ENCODE measurements around the gene SRSF8.

DNA sequence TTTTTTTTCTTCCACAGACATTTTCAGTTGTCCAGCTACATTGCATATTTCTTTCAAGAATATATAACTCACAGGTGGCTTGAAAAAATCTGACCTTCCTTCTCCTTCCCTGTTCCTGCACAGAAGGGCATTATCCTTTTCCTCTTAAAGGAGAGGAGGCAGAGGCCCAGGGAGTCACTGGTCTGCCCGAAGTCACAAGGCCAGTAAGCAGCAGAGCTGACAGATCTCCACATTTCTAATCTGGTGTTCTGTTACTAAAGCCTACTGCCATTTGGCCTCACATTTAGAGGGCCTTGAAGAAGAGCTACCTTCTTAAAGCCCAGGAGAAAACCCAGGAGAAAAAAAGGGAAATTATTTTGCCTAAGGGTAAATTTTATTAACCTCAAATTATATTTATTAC lies 35.2 kb downstream of the SRSF8 start:
- TF ChIP-seq, protein P1, sequence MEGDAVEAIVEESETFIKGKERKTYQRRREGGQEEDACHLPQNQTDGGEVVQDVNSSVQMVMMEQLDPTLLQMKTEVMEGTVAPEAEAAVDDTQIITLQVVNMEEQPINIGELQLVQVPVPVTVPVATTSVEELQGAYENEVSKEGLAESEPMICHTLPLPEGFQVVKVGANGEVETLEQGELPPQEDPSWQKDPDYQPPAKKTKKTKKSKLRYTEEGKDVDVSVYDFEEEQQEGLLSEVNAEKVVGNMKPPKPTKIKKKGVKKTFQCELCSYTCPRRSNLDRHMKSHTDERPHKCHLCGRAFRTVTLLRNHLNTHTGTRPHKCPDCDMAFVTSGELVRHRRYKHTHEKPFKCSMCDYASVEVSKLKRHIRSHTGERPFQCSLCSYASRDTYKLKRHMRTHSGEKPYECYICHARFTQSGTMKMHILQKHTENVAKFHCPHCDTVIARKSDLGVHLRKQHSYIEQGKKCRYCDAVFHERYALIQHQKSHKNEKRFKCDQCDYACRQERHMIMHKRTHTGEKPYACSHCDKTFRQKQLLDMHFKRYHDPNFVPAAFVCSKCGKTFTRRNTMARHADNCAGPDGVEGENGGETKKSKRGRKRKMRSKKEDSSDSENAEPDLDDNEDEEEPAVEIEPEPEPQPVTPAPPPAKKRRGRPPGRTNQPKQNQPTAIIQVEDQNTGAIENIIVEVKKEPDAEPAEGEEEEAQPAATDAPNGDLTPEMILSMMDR (conservative IDR thresholded peaks at IDR 0.05; ENCODE audit: low read depth, low read length), result no peak
- no peak for TF ChIP-seq POLR2A (IDR thresholded peaks at IDR 0.05; ENCODE audit: low read depth, low read length)
- no peak for TF ChIP-seq RAD21 (IDR thresholded peaks at IDR 0.05; ENCODE audit: low read length)
- TF ChIP-seq SMC3 (IDR thresholded peaks at IDR 0.05; ENCODE audit: low read depth, low read length), result no peak
- TF ChIP-seq, protein P2, sequence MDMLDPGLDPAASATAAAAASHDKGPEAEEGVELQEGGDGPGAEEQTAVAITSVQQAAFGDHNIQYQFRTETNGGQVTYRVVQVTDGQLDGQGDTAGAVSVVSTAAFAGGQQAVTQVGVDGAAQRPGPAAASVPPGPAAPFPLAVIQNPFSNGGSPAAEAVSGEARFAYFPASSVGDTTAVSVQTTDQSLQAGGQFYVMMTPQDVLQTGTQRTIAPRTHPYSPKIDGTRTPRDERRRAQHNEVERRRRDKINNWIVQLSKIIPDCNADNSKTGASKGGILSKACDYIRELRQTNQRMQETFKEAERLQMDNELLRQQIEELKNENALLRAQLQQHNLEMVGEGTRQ (IDR thresholded peaks at IDR 0.05; ENCODE audit: low read depth, low read length), result no peak
- TF ChIP-seq FOS (IDR thresholded peaks at IDR 0.05; ENCODE audit: low read depth, low read length), result no peak
- TF ChIP-seq MAFK (IDR thresholded peaks at IDR 0.05; ENCODE audit: low read depth, low read length), result no peak
- TF ChIP-seq, protein P3, sequence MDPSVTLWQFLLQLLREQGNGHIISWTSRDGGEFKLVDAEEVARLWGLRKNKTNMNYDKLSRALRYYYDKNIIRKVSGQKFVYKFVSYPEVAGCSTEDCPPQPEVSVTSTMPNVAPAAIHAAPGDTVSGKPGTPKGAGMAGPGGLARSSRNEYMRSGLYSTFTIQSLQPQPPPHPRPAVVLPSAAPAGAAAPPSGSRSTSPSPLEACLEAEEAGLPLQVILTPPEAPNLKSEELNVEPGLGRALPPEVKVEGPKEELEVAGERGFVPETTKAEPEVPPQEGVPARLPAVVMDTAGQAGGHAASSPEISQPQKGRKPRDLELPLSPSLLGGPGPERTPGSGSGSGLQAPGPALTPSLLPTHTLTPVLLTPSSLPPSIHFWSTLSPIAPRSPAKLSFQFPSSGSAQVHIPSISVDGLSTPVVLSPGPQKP (IDR thresholded peaks at IDR 0.05; ENCODE audit: borderline replicate concordance, low read depth, low read length), result no peak
- TF ChIP-seq BHLHE40 (IDR thresholded peaks at IDR 0.05; ENCODE audit: low read depth, low read length), result no peak
